HL-60/S4 treated with retinoic acid at 250 ng/mL for 4 days and 3 days (cell line): ENCODE data around the gene SLC35B1.

Experiments used
- in situ Hi-C: fragments of 300-500 bp; cut with MboI; formaldehyde crosslinking; loops from 2 replicates; pipeline ENCODE4 v1.7.0; 2022; ENCODE audit warnings: low sequenced_read_pairs

Gene SLC35B1, protein sequence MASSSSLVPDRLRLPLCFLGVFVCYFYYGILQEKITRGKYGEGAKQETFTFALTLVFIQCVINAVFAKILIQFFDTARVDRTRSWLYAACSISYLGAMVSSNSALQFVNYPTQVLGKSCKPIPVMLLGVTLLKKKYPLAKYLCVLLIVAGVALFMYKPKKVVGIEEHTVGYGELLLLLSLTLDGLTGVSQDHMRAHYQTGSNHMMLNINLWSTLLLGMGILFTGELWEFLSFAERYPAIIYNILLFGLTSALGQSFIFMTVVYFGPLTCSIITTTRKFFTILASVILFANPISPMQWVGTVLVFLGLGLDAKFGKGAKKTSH

DNA sequence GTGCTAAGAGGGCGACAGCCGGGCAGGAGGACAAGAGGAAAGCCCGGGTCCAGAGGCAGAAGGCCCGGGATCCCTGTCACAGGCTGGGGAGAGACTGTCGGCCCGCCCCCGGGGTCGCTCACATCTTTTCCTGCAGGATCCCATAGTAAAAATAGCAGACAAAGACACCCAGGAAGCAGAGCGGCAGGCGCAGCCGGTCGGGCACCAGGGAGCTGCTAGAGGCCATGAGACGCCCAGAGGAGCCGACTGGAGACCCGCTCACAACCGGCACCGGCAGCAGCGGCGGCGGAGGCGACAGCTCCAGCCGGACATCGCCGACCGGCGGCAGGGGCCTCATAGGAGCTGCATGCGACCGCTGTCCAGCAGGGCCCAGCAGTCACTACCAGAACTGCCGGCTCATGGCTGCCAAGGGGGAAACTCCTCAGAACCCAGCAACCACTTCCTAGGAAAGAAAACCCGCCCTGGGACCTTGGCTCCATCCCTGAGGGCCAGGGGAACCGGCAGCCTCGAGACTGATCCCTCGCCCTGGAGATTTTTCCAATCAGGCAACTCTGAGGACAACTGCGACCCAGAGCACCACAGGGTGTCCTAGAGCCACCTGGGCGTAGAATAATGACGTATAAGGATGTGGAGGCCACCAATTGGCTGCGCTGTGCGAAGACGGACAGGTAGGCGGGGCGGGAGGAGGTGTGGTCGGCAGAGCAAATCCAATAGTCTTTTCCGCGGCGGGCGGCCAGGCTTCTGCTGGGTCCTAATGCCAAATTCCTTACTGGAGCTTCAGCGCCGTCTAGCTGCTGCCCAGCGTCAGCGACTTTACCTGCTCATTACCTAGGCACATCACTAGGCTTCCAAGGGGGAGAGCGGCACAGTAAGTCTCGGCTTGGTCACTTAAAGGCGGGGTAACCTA is at the start of gene SLC35B1:
SLC35B1 (minus strand) TSS at position 357 of the 907 bp plus-strand sequence; CDS start at position 226, 131 bp downstream.
- in situ Hi-C loops, result no loop called here

DNA sequence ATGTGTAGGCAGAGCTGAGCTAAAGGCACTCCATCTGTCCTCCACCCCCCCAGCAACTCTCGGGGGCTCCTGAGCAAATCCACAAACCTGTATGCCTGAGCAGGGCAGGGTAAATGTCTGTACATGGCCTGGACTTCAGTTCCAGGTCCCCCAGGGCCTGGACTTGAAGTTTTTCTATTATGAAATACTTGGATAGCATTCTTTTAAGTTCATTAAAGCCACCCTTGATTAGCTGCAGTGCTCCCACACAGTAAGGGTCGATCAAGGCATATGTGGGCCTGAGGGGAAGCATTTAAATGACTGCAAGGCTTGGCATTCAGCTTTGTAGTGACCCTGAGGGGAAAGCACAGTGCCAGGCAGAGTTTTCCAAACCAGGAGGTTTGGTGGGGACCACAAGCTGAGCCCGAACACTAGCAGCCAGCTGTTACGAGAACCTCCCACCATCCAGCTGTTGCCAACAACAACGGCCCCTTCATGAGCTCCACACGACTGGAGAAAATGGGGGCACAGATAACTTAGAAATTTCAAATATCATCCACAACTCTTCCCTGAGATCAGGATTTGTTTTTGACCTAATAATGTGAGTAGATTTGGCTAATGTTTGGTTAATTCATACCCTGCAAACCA is 49.5 kb upstream of the SLC35B1 start:
- in situ Hi-C loops, result no loop called here

DNA sequence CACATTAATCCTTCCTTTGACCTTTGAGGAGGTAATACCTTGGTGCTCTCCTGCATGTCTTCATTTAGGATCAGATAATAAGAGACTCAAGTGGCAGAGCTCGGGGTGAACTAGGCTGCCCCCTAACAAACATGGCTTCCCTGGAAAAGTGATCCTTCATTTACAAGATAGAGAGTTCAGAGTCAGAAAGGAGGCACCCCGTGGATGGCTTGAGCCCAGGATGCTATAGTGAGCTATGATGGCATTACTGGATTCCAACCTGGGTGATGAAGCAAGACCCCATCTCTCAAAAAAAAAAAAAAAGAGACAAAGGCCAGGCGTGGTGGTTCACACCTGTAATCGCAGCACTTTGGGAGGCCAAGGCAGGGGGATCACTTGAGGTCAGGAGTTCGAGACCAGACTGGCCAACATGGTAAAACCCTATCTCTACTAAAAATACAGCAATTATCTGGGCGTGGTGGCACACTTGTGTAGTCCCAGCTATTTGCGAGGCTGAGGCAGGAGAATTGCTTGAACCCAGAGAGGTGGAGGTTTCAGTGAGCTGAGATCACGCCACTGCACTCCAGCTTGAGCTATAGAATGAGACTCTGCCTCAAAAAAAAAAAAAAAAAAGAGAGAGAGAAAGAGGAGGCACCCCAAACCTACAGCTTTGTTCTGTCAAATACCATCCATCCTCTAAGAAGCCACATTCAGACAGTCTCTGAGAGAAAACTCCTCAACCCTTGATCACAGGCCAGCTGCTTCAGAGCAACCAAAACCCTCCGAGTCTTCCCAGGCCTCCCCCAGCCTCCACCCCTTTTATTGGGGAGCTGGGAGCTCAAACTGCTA is 48.8 kb upstream of the SLC35B1 start:
- in situ Hi-C loops, result no loop called here

DNA sequence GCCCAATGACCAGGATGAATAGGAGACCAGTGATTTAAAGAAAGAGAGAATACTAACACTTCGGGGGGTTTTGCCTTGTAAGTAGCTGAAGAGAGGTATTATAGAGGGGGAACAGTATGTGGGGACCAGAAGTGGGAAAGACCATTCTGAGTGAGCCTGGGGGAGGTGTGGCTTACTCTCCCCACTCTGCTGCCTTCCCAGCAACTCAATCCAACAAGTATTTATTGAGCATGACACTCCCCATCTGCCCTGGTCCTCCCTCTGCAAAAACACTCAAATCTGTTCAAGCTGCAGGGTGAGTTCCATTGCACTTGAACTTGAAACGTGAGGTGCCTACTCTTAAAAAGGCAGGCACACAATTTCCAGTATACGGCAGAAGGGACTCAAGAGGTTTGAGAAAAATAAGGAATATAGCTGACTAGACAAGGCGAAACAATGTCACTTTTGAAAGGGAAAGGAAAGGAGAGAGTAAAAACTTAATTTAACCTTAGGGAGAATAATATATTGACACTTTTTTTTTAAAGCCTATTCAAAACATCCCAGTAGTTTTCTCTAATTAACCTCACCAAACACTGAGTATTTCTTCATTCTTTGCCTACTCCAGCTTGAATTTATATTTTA is 48.0 kb upstream of the SLC35B1 start:
- in situ Hi-C loops, result no loop called here

DNA sequence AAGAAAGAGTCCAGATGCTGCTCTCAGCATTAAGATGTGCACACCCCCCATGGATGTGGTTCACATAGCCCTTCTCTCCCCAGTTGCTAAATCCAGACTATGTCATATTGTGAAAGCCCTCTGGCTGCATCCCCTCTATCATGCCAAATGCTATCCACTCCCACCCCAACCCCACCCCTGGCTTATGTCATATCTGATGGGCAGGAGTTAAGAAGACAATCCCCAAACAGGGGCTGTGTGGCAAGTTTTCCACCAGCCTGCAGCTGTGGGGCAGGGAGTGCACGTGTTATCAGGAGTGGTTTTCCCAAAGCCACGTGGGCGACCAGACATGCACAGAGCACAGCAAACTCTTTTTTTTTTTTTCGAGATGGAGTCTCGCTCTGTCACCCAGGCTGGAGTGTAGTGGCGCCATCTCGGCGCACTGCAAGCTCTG is 46.2 kb upstream of the SLC35B1 start:
- in situ Hi-C loops, result no loop called here

DNA sequence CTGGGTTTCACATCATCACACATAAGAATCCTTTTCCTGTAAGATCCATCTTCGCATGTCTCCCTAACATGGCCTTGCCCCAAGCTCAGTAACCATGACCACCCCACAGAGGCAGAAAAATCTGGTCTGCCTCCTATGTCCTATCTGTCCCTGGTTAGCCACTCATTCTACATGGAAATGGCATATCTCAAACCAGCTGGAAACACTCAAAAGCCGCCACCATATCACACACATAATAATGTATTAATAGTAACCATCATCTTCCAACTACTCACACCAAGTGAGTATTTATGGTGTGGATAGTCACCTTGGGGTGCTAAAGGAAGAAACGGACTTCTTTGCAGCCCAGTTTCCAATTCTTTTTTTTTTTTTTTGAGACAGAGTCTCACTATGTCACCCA is 44.7 kb upstream of the SLC35B1 start:
- in situ Hi-C loops, result no loop called here

DNA sequence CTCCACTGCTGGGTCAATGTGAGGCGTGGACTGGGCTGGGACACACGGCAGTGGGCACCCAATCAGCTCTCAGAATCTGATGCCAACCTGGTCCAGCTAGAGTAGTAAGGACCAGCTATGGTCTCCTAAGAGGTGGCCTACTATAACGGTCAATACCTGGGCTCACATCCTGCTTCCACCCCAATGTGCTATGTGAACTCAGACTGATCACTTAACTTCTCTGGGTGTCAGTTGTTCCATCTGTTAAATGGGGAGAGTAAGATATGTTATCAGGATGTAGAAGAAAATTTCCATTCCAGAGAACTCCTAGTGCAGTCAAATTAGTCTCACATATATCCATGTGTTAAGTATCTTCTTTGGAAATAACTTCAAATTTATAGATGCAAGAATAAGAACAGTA is 42.0 kb upstream of the SLC35B1 start:
- in situ Hi-C loops, result no loop called here

DNA sequence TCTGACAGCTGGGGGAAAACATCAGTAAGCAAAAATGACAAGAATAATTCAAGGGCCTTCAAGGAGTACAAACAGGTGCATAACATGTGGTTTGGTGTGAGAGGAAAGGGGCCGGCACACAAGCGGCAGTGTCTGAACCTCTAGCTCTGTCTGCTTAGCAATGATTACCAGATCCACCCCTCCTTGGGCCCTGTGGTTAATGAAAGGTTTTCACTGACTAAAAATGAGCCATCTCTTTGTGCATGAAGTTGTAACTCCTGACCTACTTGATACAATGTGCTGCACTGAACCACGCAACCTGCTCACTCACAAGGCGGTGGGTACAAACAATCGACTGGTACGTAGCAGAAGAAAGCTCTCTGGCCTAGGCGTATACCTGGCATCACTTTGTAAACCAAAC is 41.0 kb upstream of the SLC35B1 start:
- in situ Hi-C loops, result no loop called here

DNA sequence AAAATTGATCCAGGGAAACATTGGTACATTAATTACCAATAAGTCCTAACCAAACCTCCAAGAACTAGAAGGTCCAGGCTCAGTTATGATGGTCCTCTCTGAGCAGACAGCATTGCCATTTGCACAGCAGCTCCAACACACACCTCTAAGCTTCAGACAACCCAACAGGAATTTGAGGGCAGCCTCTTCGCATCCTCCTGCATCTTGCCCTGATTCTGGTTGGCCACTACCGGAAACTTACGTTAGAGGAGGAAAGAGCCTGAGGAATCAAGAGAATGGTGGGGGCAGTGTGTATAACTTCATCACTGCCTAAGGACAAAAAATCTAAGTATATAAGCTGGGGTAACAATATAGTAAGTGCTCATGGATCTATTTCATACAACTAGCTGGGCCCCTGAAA is 40.5 kb upstream of the SLC35B1 start:
- in situ Hi-C loops, result no loop called here

DNA sequence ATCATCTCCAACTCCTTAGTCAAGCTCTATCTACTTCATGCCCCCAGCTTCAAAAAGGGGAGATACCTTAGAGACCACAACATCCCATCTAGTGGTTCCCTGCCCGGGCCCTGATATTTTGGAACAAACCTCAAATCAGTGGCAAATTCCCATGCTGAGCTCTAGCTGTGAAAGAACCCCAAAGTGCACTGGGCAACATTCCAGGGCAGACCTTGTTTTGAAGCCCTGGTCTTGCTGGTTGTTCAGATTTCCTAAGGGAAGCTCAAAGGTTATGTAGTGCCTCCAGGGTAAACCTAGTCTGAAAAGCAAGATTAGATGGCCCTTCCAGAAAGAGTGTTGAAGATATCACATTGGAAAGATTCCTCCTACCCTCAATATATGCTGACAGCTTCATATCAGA is 39.9 kb upstream of the SLC35B1 start:
- in situ Hi-C loops, result no loop called here

DNA sequence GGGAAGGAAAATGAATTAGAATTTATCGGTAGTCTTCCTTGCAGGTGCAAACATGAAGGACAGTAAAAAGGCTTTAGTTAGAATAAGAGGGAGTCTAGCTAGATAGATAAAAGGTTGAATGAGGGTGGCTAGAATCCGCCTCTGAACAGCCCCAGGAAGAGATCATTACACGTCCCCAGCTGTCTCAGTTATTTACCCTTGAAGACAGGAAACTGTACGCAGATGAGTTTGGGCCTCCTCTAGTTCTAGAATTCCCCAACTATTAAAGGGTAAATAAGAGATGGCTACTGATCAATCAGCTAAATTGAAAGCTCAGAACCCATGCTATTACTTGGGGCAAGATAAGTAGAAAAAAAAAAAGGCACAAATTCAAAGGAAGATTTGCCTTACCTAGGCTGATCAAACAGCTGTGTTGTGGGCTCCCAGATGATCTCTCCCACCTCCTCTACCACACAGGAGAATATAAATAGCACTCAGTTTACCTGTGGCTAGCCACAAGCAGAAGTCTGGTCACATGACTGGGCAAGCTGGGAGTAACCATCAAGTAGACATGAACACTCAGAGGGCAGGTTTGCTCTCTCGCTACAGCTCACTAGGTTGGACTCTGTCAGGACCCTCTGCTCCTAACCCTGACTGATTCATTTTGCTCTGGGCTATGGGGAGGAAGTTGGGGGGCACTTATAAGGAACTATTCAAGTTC is 39.2 kb upstream of the SLC35B1 start:
- in situ Hi-C loops, result no loop called here

DNA sequence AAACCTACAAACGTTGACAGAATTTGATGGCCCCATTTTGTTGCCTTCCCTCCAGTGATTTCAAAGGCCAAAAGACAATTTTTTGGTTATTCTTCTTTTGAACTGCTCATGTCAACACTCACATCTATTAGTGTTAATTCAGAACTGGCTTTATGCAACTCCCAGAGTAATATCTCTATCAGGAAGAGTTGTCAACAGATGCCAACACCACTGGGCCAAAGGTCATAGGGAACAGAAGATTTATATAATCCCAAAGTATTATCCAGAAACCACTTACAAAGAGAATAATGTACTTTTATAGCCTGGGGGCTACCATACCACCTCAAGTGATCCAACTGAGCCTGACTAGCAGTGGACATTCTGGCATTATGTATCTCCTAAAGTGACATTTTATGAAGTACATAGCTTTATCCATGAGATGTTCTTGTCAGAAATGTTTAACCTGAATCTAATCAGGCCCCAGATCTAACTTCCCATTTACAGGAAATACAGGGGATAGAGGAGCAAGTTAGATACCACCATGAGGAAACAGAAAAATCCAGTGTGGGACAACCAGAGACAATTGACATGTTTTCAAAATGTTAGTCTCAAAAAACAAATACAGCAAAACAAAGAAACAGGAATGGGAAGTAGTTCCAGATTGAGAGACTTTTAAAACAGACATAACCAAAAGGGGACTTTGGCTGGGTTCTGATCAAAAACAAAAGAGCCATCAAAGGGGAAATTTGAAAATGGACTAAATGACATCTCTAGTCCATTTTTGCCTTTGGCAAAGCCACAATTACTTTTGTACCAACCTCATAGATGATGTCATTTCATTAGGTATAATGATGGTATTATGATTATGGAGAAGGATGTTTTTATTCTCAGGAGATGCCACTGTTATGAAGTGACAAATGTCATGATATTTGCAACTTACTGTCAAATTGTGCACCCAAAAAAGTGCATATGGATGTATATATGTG is 37.7 kb upstream of the SLC35B1 start:
- in situ Hi-C loops, result no loop called here

DNA sequence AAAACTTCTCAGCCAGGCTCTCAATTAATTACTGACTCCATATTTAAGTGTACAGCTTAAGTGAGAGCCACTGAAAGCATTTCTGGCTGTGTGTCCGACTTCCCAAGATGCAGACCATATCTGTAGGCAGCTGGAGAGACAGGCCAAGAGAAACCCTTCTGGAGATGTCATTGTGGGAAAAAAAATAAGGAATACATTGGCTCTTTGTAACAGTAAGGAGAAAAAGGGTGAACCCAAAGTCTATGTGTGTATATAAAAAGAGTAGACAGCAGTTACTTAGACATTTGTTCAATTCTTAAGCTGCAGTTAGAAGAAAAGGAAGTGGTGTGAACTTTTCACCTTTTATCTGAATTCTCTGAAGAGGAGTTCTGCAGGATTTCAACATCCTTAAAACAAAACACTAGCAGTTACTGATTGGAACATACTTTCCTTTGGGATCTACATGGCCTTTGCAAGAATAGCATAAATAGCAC is 34.4 kb upstream of the SLC35B1 start:
- in situ Hi-C loops, result no loop called here

DNA sequence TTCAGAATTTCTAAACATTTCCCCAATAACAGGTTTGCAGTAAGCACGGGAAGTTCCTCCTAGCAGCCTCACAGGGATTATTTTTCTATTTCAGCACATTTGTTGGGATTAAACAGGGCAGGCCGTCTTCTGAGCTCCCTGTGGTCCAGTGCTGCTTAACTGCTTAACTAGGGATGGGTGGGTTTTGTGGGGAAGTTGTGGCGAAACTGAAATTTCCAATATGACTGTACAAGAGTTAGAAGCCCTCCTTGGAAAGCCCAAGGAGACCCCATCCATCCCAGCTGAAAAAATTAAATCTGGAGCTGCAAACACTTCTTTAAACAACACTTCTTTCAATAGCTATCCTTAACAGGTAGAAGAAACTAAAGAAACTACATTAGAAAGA is 33.9 kb upstream of the SLC35B1 start:
- in situ Hi-C loops, result no loop called here

DNA sequence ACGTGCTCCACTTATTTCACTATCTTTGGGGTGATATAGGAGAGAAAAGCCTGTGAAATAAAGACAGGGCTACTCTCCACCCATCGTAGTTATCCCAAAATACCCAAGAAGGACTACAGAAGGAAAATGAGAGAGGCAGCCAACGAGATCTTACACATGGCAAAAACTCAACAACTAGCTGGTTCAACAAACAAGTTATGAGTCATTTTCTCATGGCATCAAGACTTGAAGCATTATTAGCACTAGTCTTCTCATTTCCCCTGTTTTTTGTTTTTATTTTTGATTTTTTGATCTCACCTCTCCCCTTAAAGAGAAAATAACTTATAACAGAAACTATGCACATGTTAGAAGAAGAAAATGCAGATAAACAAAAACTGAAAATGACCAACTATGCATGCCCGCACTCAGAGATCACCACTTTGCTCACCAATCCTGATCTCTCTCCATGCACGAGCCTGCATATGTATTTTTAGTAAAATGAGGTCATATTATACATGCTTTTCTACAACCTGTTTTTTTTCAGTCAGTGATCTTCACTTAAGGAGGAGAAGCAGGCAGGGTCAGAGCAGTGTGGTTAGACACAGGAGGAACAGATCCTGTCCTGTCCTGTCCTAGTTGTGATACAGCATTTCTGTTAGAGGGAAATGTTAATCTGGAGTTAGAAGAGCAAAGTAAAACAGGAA is 33.4 kb upstream of the SLC35B1 start:
- in situ Hi-C loops, result no loop called here

DNA sequence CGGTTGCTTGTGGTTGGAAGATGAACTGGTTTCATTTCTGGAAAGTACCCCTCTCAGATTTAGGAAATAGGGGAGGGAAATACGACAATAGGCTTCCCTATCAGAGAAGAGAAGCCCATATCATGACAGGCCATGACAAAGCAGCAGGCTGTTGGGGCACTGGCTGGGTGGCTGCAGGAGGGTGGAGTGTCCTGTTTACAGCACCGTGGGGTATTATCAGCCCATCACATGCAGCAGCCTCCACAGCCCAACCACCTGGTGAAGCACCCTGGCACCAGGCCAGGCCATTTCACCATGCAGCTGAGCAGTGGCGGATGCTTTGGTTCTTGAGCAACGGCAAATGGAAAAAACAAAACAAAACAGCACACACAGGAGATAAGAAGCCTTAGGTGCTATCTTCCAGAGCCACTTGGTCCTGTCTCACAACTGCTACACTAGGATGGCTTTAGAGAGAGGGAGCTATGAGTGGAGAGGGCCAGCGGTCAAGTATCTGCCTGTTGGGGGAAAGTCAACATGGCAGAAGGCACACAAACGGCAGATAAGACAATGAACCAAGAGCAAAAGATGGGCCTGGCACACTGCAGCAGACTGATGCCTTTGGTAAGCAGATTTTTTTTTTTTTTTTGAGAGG is 32.0 kb upstream of the SLC35B1 start:
- in situ Hi-C loops, result no loop called here

DNA sequence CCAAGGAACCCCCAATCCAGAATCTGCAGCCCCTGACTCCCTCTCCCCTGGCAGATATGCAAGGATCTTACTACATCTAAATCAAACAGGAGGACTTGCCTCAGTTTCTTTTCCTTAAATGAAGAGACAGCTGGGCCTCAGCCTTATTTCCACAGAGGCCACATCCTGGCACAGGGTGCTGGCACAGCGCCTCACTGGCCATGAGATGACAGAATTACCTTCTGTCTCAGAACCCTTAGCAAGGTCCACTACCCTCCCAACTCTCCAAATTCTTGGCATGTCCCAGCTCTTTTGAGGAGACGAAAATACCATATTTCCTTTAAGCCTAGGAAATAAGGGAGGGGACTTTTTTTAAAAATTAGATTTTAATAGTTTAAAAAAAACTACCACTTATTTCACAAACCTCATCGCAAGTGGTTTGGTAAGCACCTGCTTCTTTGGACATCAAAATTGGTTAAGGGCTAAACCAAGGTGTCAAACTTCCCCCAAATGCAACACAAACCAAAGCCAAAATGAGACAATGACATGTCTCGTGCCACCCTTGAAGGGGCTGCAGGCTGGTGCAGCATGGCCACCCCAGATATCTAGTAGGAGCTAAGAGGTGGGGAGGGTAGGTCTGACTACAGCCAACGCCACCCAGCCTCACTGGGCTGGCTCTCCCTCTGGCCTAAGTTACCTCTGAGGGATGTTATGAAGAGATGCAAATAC is 30.8 kb upstream of the SLC35B1 start:
- in situ Hi-C loops, result no loop called here
